ENCODE results near the gene SLIT3.

DNA sequence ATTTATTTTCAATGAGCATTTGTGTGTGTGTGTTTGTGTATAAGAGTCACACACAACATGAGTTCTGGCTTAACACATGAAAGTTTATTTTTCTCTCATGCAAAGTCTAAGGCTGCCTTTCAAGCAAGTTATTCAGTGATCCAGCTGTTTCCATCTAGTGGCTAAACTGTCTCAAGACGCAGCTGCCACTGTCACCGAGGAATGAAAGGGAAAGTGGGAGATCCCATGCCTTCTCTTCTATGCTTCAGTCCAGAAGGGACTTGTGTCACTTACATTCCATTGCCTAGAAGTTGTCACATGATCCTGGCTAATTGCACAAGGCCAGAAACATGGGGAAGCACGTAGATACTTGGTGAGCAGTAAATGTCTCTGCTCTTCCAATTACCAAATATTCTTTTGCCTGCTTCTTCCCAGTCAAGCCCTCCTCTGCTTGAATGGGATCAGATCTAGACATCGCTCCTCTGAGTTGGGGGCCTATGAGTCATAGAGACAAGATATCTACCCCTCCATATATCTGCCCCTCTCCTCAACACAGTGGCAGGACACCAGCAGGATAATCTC, 30.4 kb upstream of the SLIT3 start:
- TF ChIP-seq, protein P1, sequence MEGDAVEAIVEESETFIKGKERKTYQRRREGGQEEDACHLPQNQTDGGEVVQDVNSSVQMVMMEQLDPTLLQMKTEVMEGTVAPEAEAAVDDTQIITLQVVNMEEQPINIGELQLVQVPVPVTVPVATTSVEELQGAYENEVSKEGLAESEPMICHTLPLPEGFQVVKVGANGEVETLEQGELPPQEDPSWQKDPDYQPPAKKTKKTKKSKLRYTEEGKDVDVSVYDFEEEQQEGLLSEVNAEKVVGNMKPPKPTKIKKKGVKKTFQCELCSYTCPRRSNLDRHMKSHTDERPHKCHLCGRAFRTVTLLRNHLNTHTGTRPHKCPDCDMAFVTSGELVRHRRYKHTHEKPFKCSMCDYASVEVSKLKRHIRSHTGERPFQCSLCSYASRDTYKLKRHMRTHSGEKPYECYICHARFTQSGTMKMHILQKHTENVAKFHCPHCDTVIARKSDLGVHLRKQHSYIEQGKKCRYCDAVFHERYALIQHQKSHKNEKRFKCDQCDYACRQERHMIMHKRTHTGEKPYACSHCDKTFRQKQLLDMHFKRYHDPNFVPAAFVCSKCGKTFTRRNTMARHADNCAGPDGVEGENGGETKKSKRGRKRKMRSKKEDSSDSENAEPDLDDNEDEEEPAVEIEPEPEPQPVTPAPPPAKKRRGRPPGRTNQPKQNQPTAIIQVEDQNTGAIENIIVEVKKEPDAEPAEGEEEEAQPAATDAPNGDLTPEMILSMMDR (IDR thresholded peaks at IDR 0.05), result no peak
- no peak for TF ChIP-seq POLR2A (IDR thresholded peaks at IDR 0.05)
